ENCODE measurements around the gene ATG16L1. TPM values are rescaled to one million over a fixed set of nuclear protein-coding genes. Genes with fewer than 3 reads are reported as not detected.
A peak's percentile ranks its signal among the peaks of the same experiment; 100 is the strongest.

ATG16L1 gene
- polyA plus RNA-seq, 3 donors, result 3.3 to 22.9 (median 4.3) TPM

DNA sequence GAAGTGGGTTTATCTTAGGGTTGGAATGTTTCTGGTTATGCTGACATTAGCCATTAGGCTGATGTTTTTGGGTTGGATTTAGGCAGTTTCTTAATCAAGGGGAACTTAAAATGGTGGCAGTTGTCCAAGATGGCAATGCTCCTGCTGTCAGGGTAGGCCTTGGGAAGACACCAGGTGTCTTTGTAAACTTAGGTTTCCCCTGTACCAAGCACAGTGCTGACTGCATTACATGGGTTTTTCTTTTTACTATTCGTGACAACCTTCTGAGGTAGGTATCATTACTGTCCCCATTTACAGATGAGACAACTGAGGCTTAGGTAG is 528 bp upstream of the ATG16L1 start:
- Mint-ChIP-seq H3K9me3 (no peaks in the 10 kb centered on the region), H3K27ac (peak overlapping the region; percentile 82 to 94 (median 92)), H3K36me3 (peaks cover 2 to 9% of the 10 kb centered on the region in 2 donors), H3K4me1 (peaks cover 52% of the 10 kb centered on the region), H3K27me3 (ENCODE audit: low read depth in 3 of 3) (no peaks in the 10 kb centered on the region), H3K4me3 (peak overlapping the region; percentile 69 to 79)
- Histone ChIP-seq H3K9me3 (replicated peaks in 1 of 2; ENCODE audit: control insufficient read depth in 1 of 2, insufficient read depth in 1 of 2, low read length in 2 of 2) (no peaks in the 10 kb centered on the region), H3K27me3 (ENCODE audit: control insufficient read depth in 2 of 2, insufficient read depth in 2 of 2, low read length in 2 of 2) (no peaks in the 10 kb centered on the region), H3K27ac (ENCODE audit: low read depth in 1 of 2, low read length in 2 of 2) (peak overlapping the region in 1 of 2 donors; percentile 89), H4K20me1 (ENCODE audit: insufficient read depth, low read length) (peaks cover 28% of the 10 kb centered on the region), H3K4me2 (replicated peaks; ENCODE audit: extremely low read depth, low read length, poor library complexity, severe bottlenecking) (peak overlapping the region; percentile 93), H3K79me2 (ENCODE audit: insufficient read depth, low read length) (peaks cover 45% of the 10 kb centered on the region), H3K4me1 (ENCODE audit: control insufficient read depth in 1 of 2, insufficient read depth in 2 of 2, low read length in 2 of 2) (peaks cover 58 to 59% of the 10 kb centered on the region in 2 donors), H3K36me3 (replicated peaks in 1 of 2; ENCODE audit: control insufficient read depth in 1 of 2, insufficient read depth in 2 of 2, low read length in 2 of 2) (peaks cover 15 to 21% of the 10 kb centered on the region in 2 donors), H3K4me3 (replicated peaks in 1 of 3; ENCODE audit: low read depth in 2 of 3, low read length in 3 of 3) (peak overlapping the region in 2 of 3 experiments; percentile 96 to 98), H2AFZ (ENCODE audit: insufficient read depth, low read depth, low read length, poor library complexity, severe bottlenecking) (peak overlapping the region; percentile 0), H3K9ac (ENCODE audit: insufficient read depth, low read length, poor library complexity, severe bottlenecking) (peak overlapping the region; percentile 80)
- 83% methylated on average over 1 of the region's 1 CpG for WGBS (ENCODE audit: insufficient coverage)
- intact Hi-C loops (cut with micrococcal nuclease), result loop anchor here (5.0 to 10.0 kb wide), 5 partner anchors 59 to 416 kb away; no protein-coding TSS in a partner anchor
- TF ChIP-seq, protein P1, sequence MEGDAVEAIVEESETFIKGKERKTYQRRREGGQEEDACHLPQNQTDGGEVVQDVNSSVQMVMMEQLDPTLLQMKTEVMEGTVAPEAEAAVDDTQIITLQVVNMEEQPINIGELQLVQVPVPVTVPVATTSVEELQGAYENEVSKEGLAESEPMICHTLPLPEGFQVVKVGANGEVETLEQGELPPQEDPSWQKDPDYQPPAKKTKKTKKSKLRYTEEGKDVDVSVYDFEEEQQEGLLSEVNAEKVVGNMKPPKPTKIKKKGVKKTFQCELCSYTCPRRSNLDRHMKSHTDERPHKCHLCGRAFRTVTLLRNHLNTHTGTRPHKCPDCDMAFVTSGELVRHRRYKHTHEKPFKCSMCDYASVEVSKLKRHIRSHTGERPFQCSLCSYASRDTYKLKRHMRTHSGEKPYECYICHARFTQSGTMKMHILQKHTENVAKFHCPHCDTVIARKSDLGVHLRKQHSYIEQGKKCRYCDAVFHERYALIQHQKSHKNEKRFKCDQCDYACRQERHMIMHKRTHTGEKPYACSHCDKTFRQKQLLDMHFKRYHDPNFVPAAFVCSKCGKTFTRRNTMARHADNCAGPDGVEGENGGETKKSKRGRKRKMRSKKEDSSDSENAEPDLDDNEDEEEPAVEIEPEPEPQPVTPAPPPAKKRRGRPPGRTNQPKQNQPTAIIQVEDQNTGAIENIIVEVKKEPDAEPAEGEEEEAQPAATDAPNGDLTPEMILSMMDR (IDR thresholded peaks at IDR 0.05), result no peak
- DNase-seq, result no peak

DNA sequence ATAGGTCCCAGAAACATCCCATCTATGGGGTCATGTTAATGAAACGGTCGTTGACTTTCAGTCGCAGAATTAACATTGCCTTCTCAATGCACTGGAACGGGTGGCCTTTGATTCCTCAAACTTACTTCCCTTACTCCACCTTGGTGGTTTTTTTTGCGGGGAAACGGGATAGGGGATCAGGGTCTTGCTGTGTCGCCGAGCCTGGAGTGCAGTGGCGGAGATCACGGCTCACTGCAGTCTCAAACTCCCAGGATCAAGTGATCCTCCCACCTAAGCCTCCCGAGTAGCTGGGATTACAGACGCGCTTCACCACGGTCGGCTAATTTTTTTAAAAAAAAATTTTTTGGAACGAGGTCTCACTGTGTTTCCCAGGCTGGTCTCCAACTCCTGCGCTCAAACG is 754 bp downstream of the ATG16L1 start:
- Mint-ChIP-seq H3K4me3 (peak overlapping the region; percentile 88 to 94), H3K4me1 (peaks cover 49% of the 10 kb centered on the region), H3K27ac (peak overlapping the region; percentile 23 to 93 (median 82)), H3K27me3 (ENCODE audit: low read depth in 3 of 3) (no peaks in the 10 kb centered on the region), H3K9me3 (no peaks in the 10 kb centered on the region), H3K36me3 (peaks cover 13 to 22% of the 10 kb centered on the region in 2 donors)
- peak overlapping the region; percentile 80 for H3K9ac ChIP-seq (ENCODE audit: insufficient read depth, low read length, poor library complexity, severe bottlenecking)
- H3K4me2 ChIP-seq (replicated peaks; ENCODE audit: extremely low read depth, low read length, poor library complexity, severe bottlenecking), result peak overlapping the region; percentile 93
- TF ChIP-seq, protein P1 (IDR thresholded peaks at IDR 0.05), result no peak
- H3K9me3 ChIP-seq (replicated peaks in 1 of 2; ENCODE audit: control insufficient read depth in 1 of 2, insufficient read depth in 1 of 2, low read length in 2 of 2), result no peaks in the 10 kb centered on the region
- DNase-seq, result no peak
- H3K79me2 ChIP-seq (ENCODE audit: insufficient read depth, low read length), result peaks cover 58% of the 10 kb centered on the region
- H3K36me3 ChIP-seq (replicated peaks in 1 of 2; ENCODE audit: control insufficient read depth in 1 of 2, insufficient read depth in 2 of 2, low read length in 2 of 2), result peaks cover 28 to 34% of the 10 kb centered on the region in 2 donors
- H3K4me3 ChIP-seq (replicated peaks in 1 of 3; ENCODE audit: low read depth in 2 of 3, low read length in 3 of 3), result peak overlapping the region; percentile 87 to 98 (median 96)
- no peaks in the 10 kb centered on the region for H3K27me3 ChIP-seq (ENCODE audit: control insufficient read depth in 2 of 2, insufficient read depth in 2 of 2, low read length in 2 of 2)
- peak overlapping the region in 1 of 2 donors; percentile 89 for H3K27ac ChIP-seq (ENCODE audit: low read depth in 1 of 2, low read length in 2 of 2)
- 12% methylated on average over 11 of the region's 18 CpGs for WGBS (ENCODE audit: insufficient coverage)
- peak overlapping the region; percentile 97 for H2AFZ ChIP-seq (ENCODE audit: insufficient read depth, low read depth, low read length, poor library complexity, severe bottlenecking)
- peaks cover 35% of the 10 kb centered on the region for H4K20me1 ChIP-seq (ENCODE audit: insufficient read depth, low read length)
- peaks cover 56 to 58% of the 10 kb centered on the region in 2 donors for H3K4me1 ChIP-seq (ENCODE audit: control insufficient read depth in 1 of 2, insufficient read depth in 2 of 2, low read length in 2 of 2)
- intact Hi-C loops (cut with micrococcal nuclease), result loop anchor here (5.0 to 10.0 kb wide), 5 partner anchors 60 to 417 kb away; no protein-coding TSS in a partner anchor

Data from CD14-positive monocyte (primary cell).